Mucosa of stomach (tissue), 1 donor: ENCODE data around the gene GJC2.

Experiments used
- H3K27me3 ChIP-seq: one replicate; pipeline ENCODE4 v1.7.0; 2013; ENCODE audit warnings: mild to moderate bottlenecking, low read length; ENCODE audit not compliant: control insufficient read depth, insufficient read depth
- H3K36me3 ChIP-seq: one replicate; pipeline ENCODE4 v1.7.0; 2013; ENCODE audit warnings: low read length; ENCODE audit not compliant: control insufficient read depth, insufficient read depth
- H3K4me1 ChIP-seq: one replicate; pipeline ENCODE4 v1.7.0; 2013; ENCODE audit warnings: mild to moderate bottlenecking, low read length; ENCODE audit not compliant: control insufficient read depth, insufficient read depth
- H3K4me3 ChIP-seq: one replicate; pipeline ENCODE4 v1.7.0; 2013; ENCODE audit warnings: low read length
- H3K9ac ChIP-seq: one replicate; pipeline ENCODE4 v1.7.0; 2013; ENCODE audit warnings: mild to moderate bottlenecking, low read length, moderate library complexity
- H3K9me3 ChIP-seq: one replicate; pipeline ENCODE4 v1.7.0; 2013; ENCODE audit warnings: mild to moderate bottlenecking, low read length, moderate library complexity; ENCODE audit not compliant: control insufficient read depth
- donor health status: Pancreatic carcinoma.

Gene GJC2

DNA sequence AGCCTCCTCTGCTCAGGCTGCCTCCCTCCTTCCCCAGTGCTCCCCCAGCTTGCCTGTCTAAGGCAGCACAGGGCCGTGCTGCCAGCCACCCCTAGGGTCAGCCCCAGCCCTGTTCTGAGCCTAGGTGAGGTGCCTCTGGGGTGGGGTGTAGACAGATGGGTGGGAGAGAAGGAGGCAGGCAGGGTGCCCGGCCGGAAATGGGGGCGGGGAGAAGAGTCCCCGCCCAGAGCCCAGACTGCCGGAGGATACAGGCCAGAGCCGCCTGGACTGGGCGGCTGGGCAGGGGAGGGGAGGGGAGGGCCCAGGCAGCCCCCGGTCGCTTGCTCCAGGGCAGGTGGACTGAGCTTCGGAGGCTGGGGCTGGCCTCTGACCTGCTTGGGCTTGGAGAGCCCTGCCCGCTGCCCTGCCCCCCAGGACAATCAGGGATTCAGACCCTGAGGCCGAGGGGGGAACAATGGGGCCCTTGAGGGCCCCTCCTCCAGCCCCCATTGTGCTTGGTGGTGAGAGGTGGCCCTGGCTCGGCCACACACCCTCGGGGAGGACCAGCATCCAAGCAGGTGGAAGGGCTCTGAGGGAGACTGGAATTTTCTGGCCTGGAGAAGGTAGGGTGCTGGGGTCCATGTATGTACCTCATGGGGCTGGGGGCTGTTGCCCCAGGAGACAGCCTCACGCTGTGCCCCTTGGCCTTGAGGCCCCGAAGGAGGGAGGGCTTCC lies at the start of gene GJC2:
Gene GJC2, plus strand, starts transcription at position 525 of the 714 bp plus-strand sequence. CDS start 7,829 bp downstream, outside the sequence.
- no peaks in the 10 kb centered on the region for H3K27me3 ChIP-seq
- H3K9me3 ChIP-seq: no peaks in the 10 kb centered on the region
- peaks cover 38% of the 10 kb centered on the region for H3K4me1 ChIP-seq
- H3K36me3 ChIP-seq: peaks cover 4% of the 10 kb centered on the region
- H3K9ac ChIP-seq: peak within 1 kb of the TSS; percentile 55
- no peak within 1 kb of the TSS for H3K4me3 ChIP-seq

DNA sequence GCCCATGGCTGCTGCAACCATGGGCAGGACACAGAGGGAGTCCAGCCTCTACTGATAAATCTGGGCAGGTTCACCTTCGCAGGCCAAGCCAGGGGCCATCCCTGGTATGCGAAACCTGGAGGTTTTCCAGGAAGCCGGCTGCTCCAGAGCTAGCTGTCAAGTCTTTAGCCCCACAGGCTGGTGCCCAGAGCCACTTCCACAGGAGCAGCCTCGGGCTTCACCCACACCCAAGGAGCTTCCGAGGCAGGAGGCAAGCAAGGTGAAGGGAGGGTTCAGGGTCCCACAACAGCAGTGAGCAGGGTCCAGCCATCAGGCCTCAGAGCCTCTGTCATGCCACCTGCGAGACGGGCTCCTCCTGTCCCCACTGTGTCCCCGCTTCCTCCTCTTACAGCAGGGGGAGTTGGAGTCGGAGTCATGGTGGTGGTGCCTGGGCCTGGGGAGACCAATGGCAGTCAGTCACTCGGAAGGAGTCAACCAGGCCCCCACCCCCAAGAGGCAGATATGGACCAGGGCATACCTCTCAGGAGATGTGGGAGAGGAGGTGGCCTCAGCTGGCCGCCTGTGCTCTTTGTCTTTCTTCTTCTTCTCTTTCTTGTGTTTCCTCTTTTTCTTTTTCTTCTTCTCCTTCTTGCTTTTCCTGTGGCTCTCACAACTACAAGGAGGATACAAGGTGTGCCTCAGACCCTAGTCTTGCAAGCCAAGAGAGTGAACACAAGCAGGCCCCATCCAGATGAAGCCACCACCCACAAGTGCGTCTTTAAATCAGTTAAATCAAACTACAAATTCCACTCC lies 48.7 kb upstream of the GJC2 start:
- H3K4me3 ChIP-seq: no peak overlapping the region
- H3K9ac ChIP-seq: no peak overlapping the region

DNA sequence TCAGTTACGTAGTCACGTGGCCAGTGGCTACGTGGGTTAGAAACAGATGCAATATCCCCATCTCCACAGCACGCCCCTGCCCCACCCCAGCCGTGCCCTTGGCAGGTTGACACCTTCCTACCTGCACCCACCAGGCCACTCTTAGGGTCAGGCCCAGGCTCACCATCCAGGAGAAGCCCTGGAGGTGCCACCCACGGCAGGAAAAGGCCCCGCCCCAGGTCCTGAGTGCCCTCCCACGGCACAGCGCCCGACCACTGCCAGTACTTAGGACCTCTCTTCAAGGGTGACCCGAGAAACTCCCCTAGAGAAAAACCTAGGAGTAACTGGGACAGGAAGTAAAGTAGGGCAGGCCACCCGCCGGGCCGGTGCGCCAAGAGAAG lies 48.1 kb upstream of the GJC2 start:
- peaks cover 20% of the 10 kb centered on the region for H3K36me3 ChIP-seq
- H3K9ac ChIP-seq: no peak overlapping the region
- no peak overlapping the region for H3K4me3 ChIP-seq
- peaks cover 22% of the 10 kb centered on the region for H3K4me1 ChIP-seq
- no peaks in the 10 kb centered on the region for H3K9me3 ChIP-seq
- no peaks in the 10 kb centered on the region for H3K27me3 ChIP-seq

More for the DNA sequence above, 48.7 kb upstream of the GJC2 start:
- H3K4me1 ChIP-seq: peaks cover 22% of the 10 kb centered on the region
- peaks cover 16% of the 10 kb centered on the region for H3K36me3 ChIP-seq
- H3K9me3 ChIP-seq: no peaks in the 10 kb centered on the region
- H3K27me3 ChIP-seq: no peaks in the 10 kb centered on the region

DNA sequence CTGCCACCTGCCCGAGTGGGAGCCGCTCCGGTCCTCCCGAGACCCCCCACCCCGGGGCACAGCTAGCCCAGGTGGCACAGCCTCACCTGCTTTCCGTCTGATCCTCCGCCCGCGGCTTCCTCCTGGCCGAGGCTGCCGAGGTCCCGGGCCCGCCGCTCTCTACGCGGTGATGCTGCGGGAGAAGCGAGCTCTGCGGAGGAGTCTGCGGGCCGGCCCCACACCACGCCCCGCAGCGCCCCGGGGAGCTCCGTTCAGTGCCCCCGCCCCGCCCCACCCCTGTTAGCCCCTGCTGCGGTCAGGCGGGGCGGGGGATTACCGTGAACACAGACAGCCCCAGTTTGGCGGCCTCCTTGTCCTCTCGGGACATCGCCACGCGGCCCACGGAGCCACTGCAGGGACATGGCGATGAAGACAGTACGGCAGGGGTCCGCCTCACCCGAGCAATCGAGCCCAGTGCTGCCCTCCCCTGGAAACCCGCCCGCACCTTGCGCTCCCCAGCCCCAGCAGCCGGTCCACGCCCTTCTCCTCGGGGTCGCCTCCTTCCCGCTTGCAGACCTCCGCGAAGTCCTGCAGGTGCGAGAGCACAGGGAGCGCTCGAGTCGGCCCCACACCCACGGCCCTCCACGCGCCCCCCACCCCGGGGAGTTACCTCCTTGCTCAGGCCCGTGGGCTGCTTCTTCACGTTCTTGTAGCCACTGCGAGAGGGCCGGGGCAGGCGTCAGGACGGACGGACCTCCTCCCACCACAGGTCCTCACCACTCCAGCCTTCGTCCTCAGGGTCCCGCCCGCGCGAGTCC lies 47.5 kb upstream of the GJC2 start:
- peaks cover 22% of the 10 kb centered on the region for H3K4me1 ChIP-seq
- peak overlapping the region; percentile 50 for H3K9ac ChIP-seq
- H3K4me3 ChIP-seq: no peak overlapping the region
- peaks cover 22% of the 10 kb centered on the region for H3K36me3 ChIP-seq
- no peaks in the 10 kb centered on the region for H3K9me3 ChIP-seq
- no peaks in the 10 kb centered on the region for H3K27me3 ChIP-seq

DNA sequence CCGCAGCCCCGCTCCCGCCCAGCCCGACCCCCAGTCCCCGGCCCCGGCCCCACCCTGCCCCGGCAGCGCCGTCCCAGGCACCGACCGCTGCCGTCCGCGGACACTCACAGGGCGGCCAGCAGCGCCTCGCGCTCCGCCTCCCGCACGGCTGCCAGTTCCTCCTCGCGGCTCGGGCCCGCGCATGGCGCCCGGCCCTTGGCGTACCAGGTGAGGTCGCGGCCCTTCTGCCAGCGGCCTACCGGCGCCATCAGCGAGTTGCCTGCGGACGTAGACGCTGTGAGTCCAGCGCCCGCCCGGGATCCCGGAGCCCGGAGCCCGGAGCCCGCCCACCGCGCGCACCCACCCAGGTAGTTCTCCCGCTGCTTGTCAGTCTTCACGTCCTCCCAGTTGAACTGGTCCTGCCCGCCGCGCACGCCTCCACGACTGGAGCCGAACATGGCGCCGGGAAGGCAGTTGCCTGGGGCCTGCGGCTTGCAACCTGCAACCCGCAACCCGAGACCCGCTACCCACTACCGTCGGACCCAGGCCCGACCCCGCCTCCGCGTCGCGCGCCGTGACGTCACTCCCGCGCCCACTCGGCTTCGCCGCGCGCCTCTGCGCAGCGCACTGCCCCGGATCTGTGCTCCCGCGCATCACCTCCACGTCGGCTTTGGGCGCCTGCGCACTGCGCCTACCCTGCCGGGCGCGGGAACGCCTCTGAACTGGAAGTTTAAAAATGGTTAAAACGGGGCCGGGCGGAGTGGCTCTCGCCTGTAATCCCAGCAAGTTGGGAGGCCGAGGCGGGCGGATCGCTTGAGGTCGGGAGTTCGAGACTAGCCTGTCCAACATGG lies 46.7 kb upstream of the GJC2 start, which contains the start of gene C1orf35:
Gene C1orf35, minus strand, starts transcription at position 535 of the 830 bp plus-strand sequence. Its CDS starts 98 bp downstream, at position 437.
- Histone ChIP-seq H3K36me3 (peaks cover 17% of the 10 kb centered on the region), H3K4me1 (peaks cover 23% of the 10 kb centered on the region), H3K27me3 (no peaks in the 10 kb centered on the region), H3K9me3 (no peaks in the 10 kb centered on the region), H3K4me3 (peak within 1 kb of the TSS; percentile 70), H3K9ac (peak within 1 kb of the TSS; percentile 74)

DNA sequence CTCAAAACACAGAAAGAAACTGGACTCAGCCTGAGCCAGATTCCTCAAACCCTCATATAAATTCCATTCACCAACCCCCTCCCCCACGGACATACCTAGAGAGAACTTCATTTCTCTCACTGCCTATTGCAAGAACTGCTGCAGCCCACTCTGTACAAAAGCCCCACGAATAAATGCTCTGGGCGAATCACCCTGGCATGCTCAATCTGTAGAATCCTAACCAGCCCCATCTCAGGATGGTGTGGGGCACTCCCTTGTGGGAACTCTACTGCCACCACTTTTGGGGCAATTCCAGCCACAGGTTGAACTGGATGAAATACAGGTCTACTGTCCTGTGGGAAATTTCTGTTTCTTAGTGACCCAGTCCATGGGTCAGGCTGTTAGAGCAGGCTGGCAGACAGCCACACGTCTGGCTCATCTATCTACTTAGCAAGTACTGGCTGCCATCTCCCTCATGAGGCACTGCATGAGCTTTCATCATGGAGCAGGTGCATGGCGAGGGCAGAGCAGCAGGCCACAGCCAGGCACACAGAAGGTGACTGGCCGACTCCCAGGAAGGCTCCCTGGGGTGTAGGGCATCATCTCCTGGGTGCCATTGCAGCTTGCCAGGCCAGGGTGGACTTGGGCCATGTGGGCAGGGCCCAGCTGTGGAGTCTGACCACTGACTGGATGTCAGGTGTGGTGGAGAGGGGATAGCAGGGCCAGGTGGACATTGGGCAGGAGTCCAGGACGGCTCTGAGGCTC lies 45.0 kb upstream of the GJC2 start:
- Histone ChIP-seq H3K9ac (no peak overlapping the region), H3K4me3 (no peak overlapping the region), H3K4me1 (peaks cover 34% of the 10 kb centered on the region), H3K36me3 (peaks cover 10% of the 10 kb centered on the region), H3K27me3 (no peaks in the 10 kb centered on the region), H3K9me3 (no peaks in the 10 kb centered on the region)

DNA sequence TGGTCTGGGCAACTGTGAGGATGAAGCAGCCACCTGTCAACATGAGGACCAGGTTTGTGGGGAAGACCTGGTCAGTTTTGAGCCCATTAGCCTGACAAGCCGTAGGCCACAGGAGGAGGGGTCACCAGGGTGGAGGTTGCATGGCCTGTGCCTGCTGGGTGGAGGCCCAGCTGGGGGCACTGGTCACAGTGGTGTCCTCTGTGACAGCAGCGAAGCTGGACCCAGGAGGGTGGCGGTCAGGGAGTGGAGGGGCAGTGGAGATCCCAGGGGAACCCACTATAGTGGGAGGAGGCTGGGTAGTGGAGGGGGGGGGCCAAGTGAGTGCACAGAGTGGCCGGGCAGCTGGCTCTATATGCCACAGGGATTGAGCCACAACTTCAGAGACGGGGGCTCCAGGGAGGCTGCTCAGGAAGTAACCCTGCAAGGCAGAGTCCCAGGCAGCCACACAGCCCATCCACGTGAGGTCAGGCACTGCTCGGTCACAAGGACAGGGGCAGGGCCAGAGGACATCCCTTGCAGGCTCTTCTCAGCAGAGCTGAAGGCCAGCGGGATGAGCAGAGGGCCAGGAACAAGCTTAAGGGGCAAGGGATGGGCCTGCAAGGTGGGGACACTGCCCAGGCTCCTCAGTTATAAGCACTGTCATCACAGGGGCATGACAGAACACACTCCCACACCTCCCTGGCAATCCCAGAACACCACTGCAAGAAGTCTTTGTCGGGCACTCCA lies 44.3 kb upstream of the GJC2 start:
- Histone ChIP-seq H3K27me3 (no peaks in the 10 kb centered on the region), H3K4me1 (peaks cover 42% of the 10 kb centered on the region), H3K4me3 (no peak overlapping the region), H3K36me3 (peaks cover 10% of the 10 kb centered on the region), H3K9me3 (no peaks in the 10 kb centered on the region), H3K9ac (no peak overlapping the region)

DNA sequence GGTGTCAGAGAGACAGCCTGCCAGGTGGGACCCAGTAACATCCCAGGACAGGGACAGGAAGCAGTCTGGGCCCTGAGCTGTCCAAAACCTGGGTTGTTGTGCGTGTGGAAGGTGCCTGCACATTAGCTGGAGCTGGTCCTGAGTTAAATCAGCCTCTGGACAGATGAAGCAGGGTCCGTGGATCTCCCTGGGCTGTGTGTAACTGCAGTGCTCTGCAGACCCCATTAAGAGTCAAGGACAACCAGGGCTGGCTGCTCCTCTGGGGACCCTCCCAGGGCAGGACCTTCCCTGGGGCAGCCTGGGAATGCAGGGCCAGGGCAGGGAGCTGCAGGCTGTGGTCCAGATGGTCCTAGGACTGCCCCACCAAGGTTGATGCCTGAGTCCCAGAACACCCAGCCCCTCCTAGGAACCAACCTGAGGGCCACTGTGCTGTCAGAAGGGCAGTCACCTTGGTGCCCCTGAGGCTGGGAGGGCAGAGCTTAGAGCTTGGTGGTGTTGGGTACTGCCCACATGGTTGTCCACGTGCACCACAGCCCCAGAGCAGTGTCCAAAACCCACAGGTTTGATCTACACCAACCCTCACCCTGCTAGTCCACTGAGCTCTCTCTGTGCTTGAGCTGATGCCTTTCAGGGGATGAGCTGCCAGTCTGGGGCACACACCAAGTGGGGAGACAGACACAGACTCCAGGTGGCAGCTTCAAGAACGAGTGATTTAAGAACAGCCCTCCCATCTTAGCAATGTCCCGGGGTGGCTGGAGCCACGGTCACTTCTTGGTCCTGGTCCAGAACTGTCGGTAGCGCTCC lies 43.5 kb upstream of the GJC2 start:
- Histone ChIP-seq H3K9me3 (no peaks in the 10 kb centered on the region), H3K9ac (no peak overlapping the region), H3K36me3 (peaks cover 10% of the 10 kb centered on the region), H3K27me3 (no peaks in the 10 kb centered on the region), H3K4me3 (no peak overlapping the region), H3K4me1 (peaks cover 43% of the 10 kb centered on the region)

DNA sequence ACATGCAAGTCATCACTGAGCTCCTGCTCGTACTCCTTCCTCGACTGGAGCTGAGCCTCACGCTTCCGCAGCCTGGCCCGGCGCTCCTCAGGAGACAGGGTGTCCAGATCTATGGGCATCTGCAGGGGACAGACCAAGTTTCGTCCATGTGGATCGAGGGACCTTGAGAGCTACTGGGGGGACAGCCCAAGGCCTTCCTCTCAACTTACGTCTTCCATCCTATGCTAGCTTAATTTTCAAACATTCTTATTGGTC lies 43.0 kb upstream of the GJC2 start:
- Histone ChIP-seq H3K27me3 (no peaks in the 10 kb centered on the region), H3K4me1 (peaks cover 38% of the 10 kb centered on the region), H3K4me3 (no peak overlapping the region), H3K9me3 (no peaks in the 10 kb centered on the region), H3K36me3 (peaks cover 10% of the 10 kb centered on the region), H3K9ac (no peak overlapping the region)

DNA sequence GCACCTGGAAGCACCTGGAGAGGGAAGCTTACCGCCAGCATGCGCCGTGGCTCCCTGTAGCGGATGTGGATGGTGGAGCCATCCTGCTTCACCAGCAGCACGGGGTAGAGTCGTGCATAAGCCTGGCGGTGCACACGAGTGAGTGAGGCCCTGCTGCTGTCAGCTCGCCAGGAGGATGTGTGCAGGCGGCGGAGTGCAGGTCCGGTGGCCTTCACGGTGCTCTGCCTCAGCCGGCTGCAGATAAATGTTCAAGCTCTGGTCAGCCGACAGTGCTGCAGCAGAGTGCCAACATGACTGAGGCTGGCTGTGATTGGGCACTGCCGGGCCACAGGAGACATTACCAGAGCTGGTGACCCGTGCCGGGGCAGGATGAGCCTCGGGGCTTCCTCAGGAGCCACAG lies 42.1 kb upstream of the GJC2 start:
- Histone ChIP-seq H3K4me3 (no peak overlapping the region), H3K9me3 (no peaks in the 10 kb centered on the region), H3K36me3 (peaks cover 10% of the 10 kb centered on the region), H3K4me1 (peaks cover 34% of the 10 kb centered on the region), H3K9ac (no peak overlapping the region), H3K27me3 (no peaks in the 10 kb centered on the region)
